Measurements from ENCODE around the gene TUBGCP3. TPM values are rescaled to one million over a fixed set of nuclear protein-coding genes. Genes with fewer than 3 reads are reported as not detected.

The TUBGCP3 gene
- total and polyA plus RNA-seq, 4 donors, result 6.7 to 31.0 (median 17.3) TPM

GRCh38 chr13:112614835-112615234 lies 26.9 kb upstream of the TUBGCP3 start:
- H3K27me3 ChIP-seq (ENCODE audit: control insufficient read depth in 4 of 4, insufficient read depth in 4 of 4, low read length in 3 of 4), result no peaks in the 10 kb centered on the region
- H3K9ac ChIP-seq (ENCODE audit: low read depth in 1 of 2, low read length in 2 of 2), result no peak overlapping the region
- TF ChIP-seq SP1 (IDR thresholded peaks at IDR 0.05) (no peak), MAX (IDR thresholded peaks at IDR 0.05) (no peak), HNF4A (conservative IDR thresholded peaks at IDR 0.05) (no peak), TAF1 (conservative IDR thresholded peaks at IDR 0.05) (no peak), CTCF (IDR thresholded peaks at IDR 0.05; ENCODE audit: low read depth, low read length, missing input control) (no peak), ZBTB33 (IDR thresholded peaks at IDR 0.05) (no peak), FOXA1 (IDR thresholded peaks at IDR 0.05) (no peak), EGR1 (IDR thresholded peaks at IDR 0.05; ENCODE audit: low read depth in 2 of 2) (no peak), JUND (IDR thresholded peaks at IDR 0.05) (no peak), GABPA (IDR thresholded peaks at IDR 0.05 in 1 of 2, conservative IDR thresholded peaks at IDR 0.05 in 1 of 2) (no peak), RXRA (IDR thresholded peaks at IDR 0.05) (no peak), FOXA2 (IDR thresholded peaks at IDR 0.05) (no peak), HNF4G (IDR thresholded peaks at IDR 0.05) (no peak), YY1 (IDR thresholded peaks at IDR 0.05) (no peak), RAD21 (IDR thresholded peaks at IDR 0.05) (no peak), NR2F2 (IDR thresholded peaks at IDR 0.05) (no peak)
- TF ChIP-seq, protein P1, sequence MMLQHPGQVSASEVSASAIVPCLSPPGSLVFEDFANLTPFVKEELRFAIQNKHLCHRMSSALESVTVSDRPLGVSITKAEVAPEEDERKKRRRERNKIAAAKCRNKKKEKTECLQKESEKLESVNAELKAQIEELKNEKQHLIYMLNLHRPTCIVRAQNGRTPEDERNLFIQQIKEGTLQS (IDR thresholded peaks at IDR 0.05), result no peak
- TF ChIP-seq, protein P2, sequence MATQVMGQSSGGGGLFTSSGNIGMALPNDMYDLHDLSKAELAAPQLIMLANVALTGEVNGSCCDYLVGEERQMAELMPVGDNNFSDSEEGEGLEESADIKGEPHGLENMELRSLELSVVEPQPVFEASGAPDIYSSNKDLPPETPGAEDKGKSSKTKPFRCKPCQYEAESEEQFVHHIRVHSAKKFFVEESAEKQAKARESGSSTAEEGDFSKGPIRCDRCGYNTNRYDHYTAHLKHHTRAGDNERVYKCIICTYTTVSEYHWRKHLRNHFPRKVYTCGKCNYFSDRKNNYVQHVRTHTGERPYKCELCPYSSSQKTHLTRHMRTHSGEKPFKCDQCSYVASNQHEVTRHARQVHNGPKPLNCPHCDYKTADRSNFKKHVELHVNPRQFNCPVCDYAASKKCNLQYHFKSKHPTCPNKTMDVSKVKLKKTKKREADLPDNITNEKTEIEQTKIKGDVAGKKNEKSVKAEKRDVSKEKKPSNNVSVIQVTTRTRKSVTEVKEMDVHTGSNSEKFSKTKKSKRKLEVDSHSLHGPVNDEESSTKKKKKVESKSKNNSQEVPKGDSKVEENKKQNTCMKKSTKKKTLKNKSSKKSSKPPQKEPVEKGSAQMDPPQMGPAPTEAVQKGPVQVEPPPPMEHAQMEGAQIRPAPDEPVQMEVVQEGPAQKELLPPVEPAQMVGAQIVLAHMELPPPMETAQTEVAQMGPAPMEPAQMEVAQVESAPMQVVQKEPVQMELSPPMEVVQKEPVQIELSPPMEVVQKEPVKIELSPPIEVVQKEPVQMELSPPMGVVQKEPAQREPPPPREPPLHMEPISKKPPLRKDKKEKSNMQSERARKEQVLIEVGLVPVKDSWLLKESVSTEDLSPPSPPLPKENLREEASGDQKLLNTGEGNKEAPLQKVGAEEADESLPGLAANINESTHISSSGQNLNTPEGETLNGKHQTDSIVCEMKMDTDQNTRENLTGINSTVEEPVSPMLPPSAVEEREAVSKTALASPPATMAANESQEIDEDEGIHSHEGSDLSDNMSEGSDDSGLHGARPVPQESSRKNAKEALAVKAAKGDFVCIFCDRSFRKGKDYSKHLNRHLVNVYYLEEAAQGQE (IDR thresholded peaks at IDR 0.05), result no peak
- no peaks in the 10 kb centered on the region for H3K9me3 ChIP-seq (ENCODE audit: control insufficient read depth in 4 of 4, low read length in 3 of 4)
- H3K4me3 ChIP-seq (ENCODE audit: low read depth in 1 of 3, low read length in 3 of 3), result no peak overlapping the region
- H3K36me3 ChIP-seq (ENCODE audit: control insufficient read depth in 4 of 4, insufficient read depth in 3 of 4, low read depth in 1 of 4, low read length in 3 of 4), result no peaks in the 10 kb centered on the region
- DNase-seq (ENCODE audit: low spot score), result no peak
- no peak overlapping the region for H3K27ac ChIP-seq (ENCODE audit: low read depth in 1 of 2, low read length in 2 of 2)
- 93% methylated on average over 7 of the region's 7 CpGs for WGBS
- H3K4me1 ChIP-seq (ENCODE audit: control insufficient read depth in 4 of 4, insufficient read depth in 4 of 4, low read length in 3 of 4), result no peaks in the 10 kb centered on the region
